WTC11 (cell line): ENCODE results near the gene AOAH. TPM values are rescaled to one million over a fixed set of nuclear protein-coding genes. Genes with fewer than 3 reads are reported as not detected.

Experiments
- ATAC-seq: fragments of 200-7000 bp; cut with Tn5 transposase; 2 replicates; pipeline ENCODE4 v1.10.0; 2021; ENCODE audit warnings: mild to moderate bottlenecking, moderate library complexity
- CTCF ChIA-PET: fragments of 300-600 bp; sonication (Branson Sonifier 250); formaldehyde crosslinking; loops from one replicate; lab custom pipeline; 2021; ENCODE audit warnings: antibody characterized with exemption; lab: Charles Lee
- POLR2A ChIA-PET: fragments of 350-600 bp; sonication (Branson Sonifier 250); formaldehyde crosslinking; loops from one replicate; lab custom pipeline; 2021; ENCODE audit warnings: antibody characterized with exemption; lab: Charles Lee
- DNase-seq: peaks from one replicate; pipeline ENCODE4 v3.0.0; 2021; ENCODE audit warnings: low spot score
- H3K27ac Mint-ChIP-seq: 2 replicates; pipeline ENCODE4 v1.8.0; 2021; ENCODE audit warnings: mixed read lengths
- H3K27me3 Mint-ChIP-seq: 2 replicates; pipeline ENCODE4 v1.8.0; 2021; ENCODE audit warnings: low read depth, mild to moderate bottlenecking, moderate library complexity, mixed read lengths
- H3K36me3 Mint-ChIP-seq: 2 replicates; pipeline ENCODE4 v1.8.0; 2021; ENCODE audit warnings: mixed read lengths
- H3K4me1 Mint-ChIP-seq: 2 replicates; pipeline ENCODE4 v1.8.0; 2022; ENCODE audit warnings: mixed read lengths
- H3K4me3 Mint-ChIP-seq: 2 replicates; pipeline ENCODE4 v1.8.0; 2021; ENCODE audit warnings: mild to moderate bottlenecking, moderate library complexity, mixed read lengths
- H3K9me3 Mint-ChIP-seq: 2 replicates; pipeline ENCODE4 v1.8.0; 2021; ENCODE audit warnings: mixed read lengths
- ATF1 ChIP-seq: sonication (generic); formaldehyde crosslinking; IDR thresholded peaks from 2 replicates; pipeline ENCODE4 v1.8.1; 2023; ENCODE audit warnings: mild to moderate bottlenecking, moderate library complexity, missing genetic modification reagents
- CDX4 ChIP-seq: fragments of 250-450 bp; sonication (Bioruptor Pico); IDR thresholded peaks from 2 replicates; pipeline ENCODE4 v1.9.0; 2021; ENCODE audit warnings: moderate library complexity, mild to moderate bottlenecking, inconsistent platforms, borderline replicate concordance
- CTCF ChIP-seq: fragments of 200-600 bp; IDR thresholded peaks from 2 replicates; pipeline ENCODE4 v1.8.0; 2022; ENCODE audit warnings: antibody characterized with exemption
- ELF4 ChIP-seq: sonication (generic); formaldehyde crosslinking; IDR thresholded peaks from 2 replicates; pipeline ENCODE4 v1.8.1; 2022; ENCODE audit warnings: low read depth, mild to moderate bottlenecking, moderate library complexity, missing genetic modification reagents
- ESRRA ChIP-seq: sonication (generic); formaldehyde crosslinking; IDR thresholded peaks from 2 replicates; pipeline ENCODE4 v1.8.1; 2022; ENCODE audit warnings: mild to moderate bottlenecking, missing genetic modification reagents, borderline replicate concordance
- MXD4 ChIP-seq: fragments of 250-450 bp; sonication (Bioruptor Pico); IDR thresholded peaks from 2 replicates; pipeline ENCODE4 v1.8.0; 2021; ENCODE audit warnings: mild to moderate bottlenecking, moderate library complexity, borderline replicate concordance
- NFYB ChIP-seq: sonication (generic); formaldehyde crosslinking; conservative IDR thresholded peaks from 2 replicates; pipeline ENCODE4 v1.8.0; 2022; ENCODE audit warnings: low read depth, missing genetic modification reagents
- RORB ChIP-seq: fragments of 250-450 bp; sonication (Bioruptor Pico); IDR thresholded peaks from 2 replicates; pipeline ENCODE4 v1.9.0; 2021; ENCODE audit warnings: mild to moderate bottlenecking
- SP1 ChIP-seq: sonication (generic); formaldehyde crosslinking; conservative IDR thresholded peaks from 2 replicates; pipeline ENCODE4 v1.8.1; 2022; ENCODE audit warnings: missing genetic modification reagents
- STAT6 ChIP-seq: sonication (generic); formaldehyde crosslinking; conservative IDR thresholded peaks from 2 replicates; pipeline ENCODE4 v1.8.1; 2023; ENCODE audit warnings: mild to moderate bottlenecking, low read depth, missing genetic modification reagents, moderate library complexity
- ZBTB43 ChIP-seq: sonication (generic); formaldehyde crosslinking; IDR thresholded peaks from 2 replicates; pipeline ENCODE4 v1.8.1; 2023; ENCODE audit warnings: mild to moderate bottlenecking, missing genetic modification reagents
- ZNF219 ChIP-seq: sonication (generic); formaldehyde crosslinking; IDR thresholded peaks from 2 replicates; pipeline ENCODE4 v1.8.0; 2023; ENCODE audit warnings: missing genetic modification reagents, mild to moderate bottlenecking, borderline replicate concordance
- ZNF232 ChIP-seq: sonication (generic); formaldehyde crosslinking; IDR thresholded peaks from 2 replicates; pipeline ENCODE4 v1.8.0; 2022; ENCODE audit warnings: mild to moderate bottlenecking, missing genetic modification reagents
- ZNF281 ChIP-seq: sonication (generic); formaldehyde crosslinking; IDR thresholded peaks from 2 replicates; pipeline ENCODE4 v1.8.0; 2023; ENCODE audit warnings: mild to moderate bottlenecking, missing genetic modification reagents
- ZNF425 ChIP-seq: fragments of 250-450 bp; sonication (Bioruptor Pico); conservative IDR thresholded peaks from 2 replicates; pipeline ENCODE4 v1.9.0; 2021; ENCODE audit warnings: mild to moderate bottlenecking
- ZNF532 ChIP-seq: fragments of 250-450 bp; sonication (Bioruptor Pico); IDR thresholded peaks from 2 replicates; pipeline ENCODE4 v1.9.0; 2021; ENCODE audit warnings: mild to moderate bottlenecking, borderline replicate concordance
- total RNA-seq: library from RNA; stranded (reverse); gene quantifications from 3 replicates; pipeline ENCODE4 v1.2.3, GENCODE V29; 2021

AOAH gene
- total RNA-seq, 1 experiment from 2014 or later = 0.31 TPM

- no peaks in the 10 kb centered on the region for H3K4me1 Mint-ChIP-seq
- ChIA-PET CTCF (no interaction called here), POLR2A (no interaction called here)
- TF ChIP-seq MXD4 = no peak
- no peak for TF ChIP-seq CTCF
- no peak for TF ChIP-seq ELF4 (CRISPR knock-in tag)
- no peak overlapping the region for H3K4me3 Mint-ChIP-seq
- H3K36me3 Mint-ChIP-seq = no peaks in the 10 kb centered on the region
- DNase-seq = no peak
- ATAC-seq = no peak
- no peak overlapping the region for H3K27ac Mint-ChIP-seq
- peaks cover 19% of the 10 kb centered on the region for H3K9me3 Mint-ChIP-seq
- no peaks in the 10 kb centered on the region for H3K27me3 Mint-ChIP-seq
Observed at GRCh38 chr7:36728143-36728542, 3.8 kb upstream of the AOAH start.

GRCh38 chr7:36726806-36727503 lies 2.7 kb upstream of the AOAH start:
- Mint-ChIP-seq H3K27ac (no peak overlapping the region), H3K9me3 (peaks cover 15% of the 10 kb centered on the region), H3K36me3 (no peaks in the 10 kb centered on the region), H3K4me3 (no peak overlapping the region), H3K27me3 (no peaks in the 10 kb centered on the region), H3K4me1 (no peaks in the 10 kb centered on the region)
- ChIA-PET CTCF (interaction anchor here (0.7 to 0.9 kb wide), 2 partner anchors 153 to 253 kb away, joined by 3 read pairs; no protein-coding TSS in a partner anchor), POLR2A (interaction anchor here (0.6 kb wide), 2 partner anchors 189 to 532 kb away, joined by 3 read pairs; no protein-coding TSS in a partner anchor)
- DNase-seq (no peak), ATAC-seq (no peak)
- TF ChIP-seq RORB (CRISPR knock-in tag) (no peak), ZNF532 (CRISPR knock-in tag) (no peak), STAT6 (no peak), SP1 (CRISPR knock-in tag) (no peak), ATF1 (no peak), NFYB (CRISPR knock-in tag) (no peak), ZBTB43 (CRISPR knock-in tag) (no peak), ESRRA (CRISPR knock-in tag) (no peak), ZNF232 (CRISPR knock-in tag) (no peak), ZNF281 (no peak), CDX4 (no peak), ZNF425 (no peak), ZNF219 (CRISPR knock-in tag) (no peak)
